Heart right ventricle (tissue), 16 donors: ENCODE measurements around the gene LRRC26. TPM values are rescaled to one million over a fixed set of nuclear protein-coding genes. Genes with fewer than 3 reads are reported as not detected.

Experiments
- ATAC-seq, 8 donors: fragments of 200-7000 bp; cut with Tn5 transposase; one replicate each; pipeline ENCODE4 v1.9.1; 2020; ENCODE audit warnings: mild to moderate bottlenecking in 8 of 8, moderate library complexity in 8 of 8, moderate number of reproducible peaks in 1 of 8
- DNase-seq, 2 donors: peaks; one replicate each; pipeline ENCODE4 v3.0.0-alpha.2; 2020
- H3K27ac ChIP-seq, 10 donors: fragments of 200-600 bp; sonication (generic) in 2 of 10; one replicate each; pipeline versions ENCODE4 v1.5.0 to v1.8.0; 2020 to 2022; ENCODE audit warnings: mild to moderate bottlenecking in 3 of 10
- H3K27me3 ChIP-seq, 7 donors: fragments of 200-600 bp; one replicate each; pipeline ENCODE4 v1.8.0; 2021 to 2022; ENCODE audit warnings: mild to moderate bottlenecking in 2 of 7
- H3K36me3 ChIP-seq, 9 donors: fragments of 200-600 bp; sonication (generic) in 1 of 9; one replicate each; pipeline versions ENCODE4 v1.5.0 to v1.8.0; 2020 to 2022; ENCODE audit warnings: mild to moderate bottlenecking in 2 of 9
- H3K4me1 ChIP-seq, 9 donors: fragments of 200-600 bp; sonication (generic) in 1 of 9; one replicate each; pipeline versions ENCODE4 v1.5.0 to v1.8.0; 2020 to 2022; ENCODE audit warnings: mild to moderate bottlenecking in 4 of 9
- H3K4me3 ChIP-seq, 10 donors: fragments of 200-600 bp; sonication (generic) in 2 of 10; one replicate each; pipeline versions ENCODE4 v1.5.0 to v1.8.0; 2020 to 2022; ENCODE audit warnings: mild to moderate bottlenecking in 7 of 10, moderate library complexity in 2 of 10
- H3K9me3 ChIP-seq, 11 donors: fragments of 200-600 bp in 10 of 11; sonication (generic) in 2 of 11; one replicate each; pipeline versions ENCODE4 v1.5.0 to v1.8.0; 2013 to 2022; ENCODE audit warnings: mild to moderate bottlenecking in 2 of 11, control low read depth in 1 of 11, moderate library complexity in 1 of 11
- WGBS, 2 donors: extraction: QIAGEN DNeasy Blood & Tissue Kit; methylation state at CpG; one replicate each; pipeline ENCODE4 v1.1.7; 2013; ENCODE audit warnings: inconsistent platforms in 1 of 2; 5-methylcytosine and 5-hydroxymethylcytosine counted together
- intact Hi-C, 10 donors: fragments of 100-400 bp; cut with DNase I; formaldehyde crosslinking; loops; one replicate each; pipeline versions ENCODE4 v1.11.1 to v1.14.2; 2022
- polyA plus RNA-seq, 2 donors: library from polyadenylated mRNA; stranded (reverse); fragments of 200-250 nt; gene quantifications; one replicate each; pipeline ENCODE4 v1.2.3, GENCODE V29; 2013
- total RNA-seq, 10 donors: library from RNA; stranded (reverse); fragmentation: NEBNext Ultra II Directional in 3 of 10; extraction: Animal tissue kit (Norgen Biotek cat#: 25700) in 3 of 10; gene quantifications; one replicate each; pipeline versions ENCODE4 v1.2.1 to v1.2.4, GENCODE V29; 2021 to 2023
- TF ChIP-seq, protein P1 (sequence below), 9 donors: fragments of 200-600 bp; sonication (generic) in 2 of 9; IDR thresholded peaks; one replicate each; pipeline versions ENCODE4 v1.5.0 to v1.8.0; 2021 to 2022; ENCODE audit warnings: antibody characterized with exemption in 9 of 9, mild to moderate bottlenecking in 5 of 9, moderate library complexity in 1 of 9
- donor health status: Arrhythmogenic right ventricular cardiomyopathy.
- donor health status: ischemic (EF 13 %, LVEDD 7.1; RV severe dilation, severe dysfunction).
- donor health status: healthy with polysubstance abuse.
- donor health status: DM: no; HTN: yes; CAD: no.
- donor health status: DM: no; HTN: no; CAD: no.
- donor health status: ischemic (EF 25% LVEDD 6.9; RV normal size, moderate dysfunction).
- donor health status: ischemic (EF 25% LVEDD 5.7; RV mildly dilated, moderate dysfunction).
- donor health status: healthy.
- donor health status: DM: yes; HTN: yes; CAD: no.
- donor health status: Ischemic cardiomyopathy.
- donor health status: ischemic (EF 35%, LVEDD 5.7; RV mildly dilated, moderate dysfunction).
- donor health status: nonischemic (EF 11% LVEDD 7.7; RV severe dilation, severe dysfunction).
- donor health status: DM: yes; HTN: yes; CAD: no.
- donor health status: PGD.
- donor health status: ischemic (EF 29% LVEDD 5.4; RV normal size, mild dysfunction).
- donor health status: nonischemic (EF 23%, LVEDD 6.1; RV moderate dilation, normal function).

The LRRC26 gene
- total and polyA plus RNA-seq, 12 donors, result not detected

DNA sequence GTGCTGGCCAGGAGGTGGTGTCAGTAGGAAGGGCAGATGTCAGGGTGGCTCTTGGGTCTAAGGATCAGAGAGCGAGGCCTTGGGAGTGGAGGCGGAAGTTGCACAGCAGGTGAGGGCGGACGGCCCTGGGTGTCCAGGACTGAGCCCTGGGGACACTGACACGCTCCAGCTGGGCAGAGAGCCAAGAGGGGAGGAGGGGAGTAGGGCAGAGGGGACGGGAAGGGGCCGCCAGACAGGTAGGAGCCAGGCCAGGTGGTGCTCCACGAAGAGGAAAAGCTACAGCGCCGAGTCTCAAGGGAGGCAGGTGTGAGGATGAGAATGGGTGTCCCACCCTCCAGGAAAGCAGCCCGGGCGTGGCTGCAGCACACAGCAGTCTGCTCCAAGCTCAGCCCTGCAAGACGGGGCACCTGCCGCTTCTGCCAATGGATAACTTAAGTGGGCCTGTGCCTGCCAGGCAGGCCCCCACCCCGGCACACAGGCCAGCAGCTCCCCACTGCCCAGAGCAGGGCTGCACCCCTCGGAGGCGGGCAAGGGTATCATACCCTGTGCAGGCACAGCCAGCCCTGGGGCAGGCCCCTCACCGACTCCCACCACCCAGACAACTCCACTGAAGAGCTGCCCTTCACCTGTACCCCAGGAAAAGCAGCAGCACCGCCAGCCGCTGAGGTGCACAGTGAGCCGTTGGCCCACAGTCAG, 25.8 kb upstream of the LRRC26 start:
- 68% methylated on average over 19 to 21 of the region's 21 CpGs for WGBS, 2 donors
- TF ChIP-seq, protein P1, sequence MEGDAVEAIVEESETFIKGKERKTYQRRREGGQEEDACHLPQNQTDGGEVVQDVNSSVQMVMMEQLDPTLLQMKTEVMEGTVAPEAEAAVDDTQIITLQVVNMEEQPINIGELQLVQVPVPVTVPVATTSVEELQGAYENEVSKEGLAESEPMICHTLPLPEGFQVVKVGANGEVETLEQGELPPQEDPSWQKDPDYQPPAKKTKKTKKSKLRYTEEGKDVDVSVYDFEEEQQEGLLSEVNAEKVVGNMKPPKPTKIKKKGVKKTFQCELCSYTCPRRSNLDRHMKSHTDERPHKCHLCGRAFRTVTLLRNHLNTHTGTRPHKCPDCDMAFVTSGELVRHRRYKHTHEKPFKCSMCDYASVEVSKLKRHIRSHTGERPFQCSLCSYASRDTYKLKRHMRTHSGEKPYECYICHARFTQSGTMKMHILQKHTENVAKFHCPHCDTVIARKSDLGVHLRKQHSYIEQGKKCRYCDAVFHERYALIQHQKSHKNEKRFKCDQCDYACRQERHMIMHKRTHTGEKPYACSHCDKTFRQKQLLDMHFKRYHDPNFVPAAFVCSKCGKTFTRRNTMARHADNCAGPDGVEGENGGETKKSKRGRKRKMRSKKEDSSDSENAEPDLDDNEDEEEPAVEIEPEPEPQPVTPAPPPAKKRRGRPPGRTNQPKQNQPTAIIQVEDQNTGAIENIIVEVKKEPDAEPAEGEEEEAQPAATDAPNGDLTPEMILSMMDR (IDR thresholded peaks at IDR 0.05), result no peak
- Histone ChIP-seq H3K4me1 (peaks cover 27 to 81% (median 53%) of the 10 kb centered on the region in 9 donors), H3K27ac (peak overlapping the region in 3 of 10 donors; percentile 3 to 69 (median 51)), H3K27me3 (no peaks in the 10 kb centered on the region), H3K9me3 (no peaks in the 10 kb centered on the region), H3K4me3 (no peak overlapping the region), H3K36me3 (peaks cover 0 to 20% (median 10%) of the 10 kb centered on the region in 9 donors)
- DNase-seq (no peak), ATAC-seq (no peak)
- intact Hi-C loops, result loop anchor here in 1 of 10 donors (5.0 kb wide), 1 partner anchor 537 kb away; no protein-coding TSS in a partner anchor

DNA sequence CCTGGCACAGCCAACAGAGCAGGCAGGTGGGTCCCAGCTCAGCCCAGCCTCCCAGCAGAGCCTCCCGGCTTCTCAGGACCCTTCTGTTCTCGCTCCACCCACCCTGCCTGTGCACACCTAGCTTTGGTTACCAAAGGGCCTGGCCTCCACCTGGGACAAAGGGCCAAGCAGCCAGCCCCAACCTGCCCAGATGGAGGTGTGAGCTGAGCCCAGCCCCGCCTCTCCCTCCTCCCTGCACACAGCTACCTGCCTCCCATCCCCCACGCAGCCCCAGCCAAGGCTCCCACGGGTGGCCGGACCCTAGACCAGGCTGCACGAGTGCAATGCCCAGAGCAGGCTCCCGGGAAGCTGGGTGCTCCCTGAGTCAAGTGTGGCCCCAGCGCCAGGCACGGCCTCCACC, 25.1 kb upstream of the LRRC26 start:
- TF ChIP-seq, protein P1 (IDR thresholded peaks at IDR 0.05), result no peak
- Histone ChIP-seq H3K4me1 (peaks cover 34 to 88% (median 61%) of the 10 kb centered on the region in 9 donors), H3K4me3 (peak overlapping the region in 5 of 10 donors; percentile 5 to 30 (median 18)), H3K27ac (peak overlapping the region in 8 of 10 donors; percentile 51 to 83 (median 74)), H3K36me3 (peaks cover 0 to 27% (median 13%) of the 10 kb centered on the region in 9 donors), H3K27me3 (no peaks in the 10 kb centered on the region), H3K9me3 (no peaks in the 10 kb centered on the region)
- 75 to 77% methylated on average over 10 of the region's 10 CpGs for WGBS, 2 donors
- ATAC-seq (no peak), DNase-seq (no peak)
- intact Hi-C loops, result loop anchor here in 2 of 10 donors (5.0 kb wide), 2 partner anchors 32 to 537 kb away; partner anchors contain the start of genes CYSRT1 (in 1 of the 2) and RNF224 (in 1 of the 2)

DNA sequence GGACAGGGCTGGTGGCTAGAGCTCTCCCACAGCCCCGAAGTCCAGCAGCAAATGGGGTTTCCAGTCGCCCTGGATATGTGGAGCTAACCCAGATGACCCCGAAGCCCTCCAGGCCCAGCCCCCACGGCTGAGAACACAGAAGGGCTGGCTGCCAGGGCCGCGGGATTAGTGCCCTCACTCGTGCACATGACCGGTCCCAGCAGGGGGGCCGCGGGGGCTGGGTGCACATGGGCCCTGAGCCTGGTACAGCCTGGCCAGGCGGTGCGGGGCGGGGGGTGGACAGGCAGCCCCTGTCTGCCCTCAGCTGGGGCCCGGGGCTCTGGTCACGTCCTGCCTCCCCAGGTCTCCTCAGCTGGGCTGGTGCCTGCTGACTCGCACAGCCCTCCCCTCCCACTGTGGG, 24.5 kb upstream of the LRRC26 start:
- intact Hi-C loops, result loop anchor here in 1 of 10 donors (5.0 kb wide), 1 partner anchor 33 kb away; the partner anchor contains the start of genes CYSRT1 and RNF224
- WGBS, 2 donors, result 43 to 56% methylated on average over 15 to 16 of the region's 16 CpGs
- DNase-seq, result peak; percentile 77 to 78
- peaks cover 0 to 30% (median 16%) of the 10 kb centered on the region in 9 donors for H3K36me3 ChIP-seq
- H3K9me3 ChIP-seq, result no peaks in the 10 kb centered on the region
- peak overlapping the region in 6 of 10 donors; percentile 5 to 30 (median 17) for H3K4me3 ChIP-seq
- no peaks in the 10 kb centered on the region for H3K27me3 ChIP-seq
- peak; percentile 54 to 89 (median 74) for ATAC-seq
- peaks cover 34 to 88% (median 62%) of the 10 kb centered on the region in 9 donors for H3K4me1 ChIP-seq
- TF ChIP-seq, protein P1 (IDR thresholded peaks at IDR 0.05), result no peak
- peak overlapping the region in 9 of 10 donors; percentile 9 to 83 (median 74) for H3K27ac ChIP-seq

DNA sequence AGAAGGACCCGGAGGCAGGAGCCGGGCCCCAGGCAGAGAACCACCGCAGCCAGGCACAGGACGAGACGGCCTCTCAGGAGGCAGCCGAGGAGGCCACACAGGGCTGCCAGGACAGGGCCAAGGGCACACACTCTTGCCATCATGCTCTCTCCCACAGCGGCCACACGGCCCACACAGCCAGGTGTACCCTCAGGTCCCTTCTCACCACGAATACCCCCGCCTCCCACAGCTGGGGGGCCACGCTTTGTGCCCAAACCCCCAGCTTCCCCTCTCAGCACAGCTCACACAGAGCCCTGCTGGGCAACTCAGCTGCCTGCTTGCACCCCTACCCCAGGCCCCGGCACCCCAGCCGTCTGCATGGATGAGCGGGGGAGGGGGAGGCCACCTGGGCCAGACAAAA, 23.9 kb upstream of the LRRC26 start:
- ATAC-seq, result no peak
- TF ChIP-seq, protein P1 (IDR thresholded peaks at IDR 0.05), result no peak
- peak overlapping the region in 9 of 10 donors; percentile 9 to 83 (median 74) for H3K27ac ChIP-seq
- DNase-seq, result no peak
- peaks cover 0 to 30% (median 16%) of the 10 kb centered on the region in 9 donors for H3K36me3 ChIP-seq
- H3K4me3 ChIP-seq, result peak overlapping the region in 3 of 10 donors; percentile 5 to 30 (median 16)
- intact Hi-C loops, result loop anchor here in 1 of 10 donors (5.0 kb wide), 1 partner anchor 34 kb away; the partner anchor contains the start of genes CYSRT1 and RNF224
- H3K4me1 ChIP-seq, result peaks cover 31 to 86% (median 59%) of the 10 kb centered on the region in 9 donors
- WGBS, 2 donors, result 74 to 84% methylated on average over 12 to 14 of the region's 14 CpGs
- no peaks in the 10 kb centered on the region for H3K9me3 ChIP-seq
- H3K27me3 ChIP-seq, result no peaks in the 10 kb centered on the region
